ENCODE measurements around the gene GALNT16. TPM values are rescaled to one million over a fixed set of nuclear protein-coding genes. Genes with fewer than 3 reads are reported as not detected.
"Not testable (repeated sequence)": the region's sequence is repeated elsewhere in the genome, so short reads cannot be mapped to it uniquely, and the experiment has no call there.

The GALNT16 gene
- total RNA-seq, 1 donor from 2014 or later = 1.1 TPM

DNA sequence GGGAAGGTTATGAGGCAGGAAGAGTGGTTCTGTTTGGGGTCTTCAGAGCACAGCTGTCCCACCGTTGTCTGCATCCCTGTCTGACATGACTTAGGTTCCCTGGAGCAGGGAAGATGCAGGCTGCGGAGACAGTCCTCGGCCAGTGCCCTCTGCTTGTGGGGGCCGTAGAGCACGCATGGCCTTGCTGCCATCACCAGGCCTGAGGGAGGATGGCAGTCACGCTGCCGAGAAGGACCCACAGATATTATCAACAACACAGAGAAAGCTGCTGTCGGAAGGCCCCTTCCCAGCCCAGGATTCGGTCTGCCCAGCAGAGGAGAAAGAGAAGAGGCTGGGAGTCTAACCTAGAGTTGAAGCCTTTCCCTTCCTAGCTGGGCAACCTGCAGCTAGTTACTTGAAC is 103.1 kb downstream of the GALNT16 start:
- no peak for DNase-seq (ENCODE audit: low read depth)

DNA sequence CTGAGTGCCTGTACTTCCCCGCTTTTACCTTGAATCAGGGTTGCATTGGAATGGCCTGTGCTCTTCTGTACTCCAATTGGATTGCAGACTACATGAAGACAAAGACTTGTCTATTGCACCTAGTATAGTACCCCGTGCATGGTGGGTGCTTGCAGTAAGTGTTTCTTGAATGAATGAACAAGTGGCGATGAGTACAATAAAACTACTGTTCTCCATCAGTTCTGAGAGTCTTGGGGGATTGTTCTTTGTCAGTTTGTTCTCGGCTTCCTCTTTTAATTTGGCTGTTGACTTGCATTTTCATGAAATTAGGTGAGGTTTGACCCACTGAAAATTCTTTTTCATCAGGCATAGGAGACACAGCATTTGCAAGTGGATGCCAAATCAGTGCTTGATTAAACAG is 104.0 kb downstream of the GALNT16 start:
- no peak for DNase-seq (ENCODE audit: low read depth)

- no peak for DNase-seq (ENCODE audit: low read depth)
Measured at GRCh38 chr14:69364378-69364777, 104.4 kb downstream of the GALNT16 start.

DNA sequence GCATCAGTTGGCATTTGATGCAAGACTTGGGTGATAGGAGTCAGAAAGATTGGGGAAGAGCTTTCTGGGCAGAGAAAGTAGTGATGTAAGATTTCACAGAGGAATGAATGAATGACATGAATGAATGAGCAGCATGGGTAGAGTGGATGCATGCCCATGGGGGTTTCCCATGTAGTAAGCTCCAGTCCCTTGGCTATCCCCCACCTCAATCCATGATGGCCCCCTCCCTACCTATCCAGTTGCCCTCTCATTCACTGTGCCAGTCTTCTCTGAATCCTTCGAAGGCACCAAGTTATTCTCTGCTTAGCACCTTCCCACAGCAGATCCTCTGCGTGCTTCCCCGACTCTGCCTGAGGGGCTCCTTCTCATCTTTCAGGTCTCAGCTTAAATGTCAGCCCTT is 106.1 kb downstream of the GALNT16 start:
- DNase-seq (ENCODE audit: low read depth) = no peak

- no peak for DNase-seq (ENCODE audit: low read depth)
Measured at GRCh38 chr14:69366761-69367160, 106.8 kb downstream of the GALNT16 start.

DNA sequence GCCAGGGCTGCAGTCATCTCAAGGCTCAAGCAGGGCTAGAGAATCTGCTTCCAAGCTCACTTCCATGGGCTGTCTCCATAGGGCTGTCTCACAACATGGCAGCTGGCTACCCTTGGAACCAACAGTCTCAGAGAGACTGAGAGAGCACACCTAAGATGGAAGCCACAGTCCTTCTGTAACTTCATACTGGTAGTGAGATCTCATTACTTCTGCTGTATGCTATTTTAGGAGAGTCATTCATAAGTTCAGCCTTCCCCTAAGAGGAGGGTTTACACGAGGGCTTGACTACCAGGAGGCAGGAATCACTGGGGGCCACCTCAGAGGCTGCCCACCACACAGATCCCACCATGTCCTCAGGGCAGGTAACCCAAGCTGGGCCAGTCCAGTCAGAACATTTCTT is 108.4 kb downstream of the GALNT16 start:
- no peak for DNase-seq (ENCODE audit: low read depth)

DNA sequence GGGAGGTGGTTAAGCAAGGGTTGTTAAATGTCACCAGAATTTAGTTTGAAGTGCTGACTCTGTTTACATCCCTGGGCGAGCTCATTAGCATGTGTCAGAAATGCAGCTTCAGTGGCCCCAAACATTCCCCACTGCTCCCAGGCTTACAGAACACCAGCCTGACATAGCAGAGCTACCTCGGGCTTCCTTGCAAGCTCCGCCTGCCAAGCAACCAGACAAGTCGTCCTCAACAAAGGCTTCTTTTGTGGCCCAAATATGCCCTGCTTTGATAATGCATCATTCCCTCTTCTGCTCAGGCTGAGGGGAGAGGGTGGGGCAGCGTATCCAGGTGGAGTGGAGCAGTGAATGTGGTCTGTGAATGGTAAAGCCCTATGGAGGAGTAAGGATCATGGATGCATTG is 110.1 kb downstream of the GALNT16 start:
- no peak for DNase-seq (ENCODE audit: low read depth)

- DNase-seq (ENCODE audit: low read depth) = no peak
Measured at GRCh38 chr14:69372146-69372545, 112.2 kb downstream of the GALNT16 start.

GRCh38 chr14:69373104-69373503 is 113.1 kb downstream of the GALNT16 start:
- no peak for DNase-seq (ENCODE audit: low read depth)

GRCh38 chr14:69374235-69374634 is 114.3 kb downstream of the GALNT16 start:
- no peak for DNase-seq (ENCODE audit: low read depth)

DNA sequence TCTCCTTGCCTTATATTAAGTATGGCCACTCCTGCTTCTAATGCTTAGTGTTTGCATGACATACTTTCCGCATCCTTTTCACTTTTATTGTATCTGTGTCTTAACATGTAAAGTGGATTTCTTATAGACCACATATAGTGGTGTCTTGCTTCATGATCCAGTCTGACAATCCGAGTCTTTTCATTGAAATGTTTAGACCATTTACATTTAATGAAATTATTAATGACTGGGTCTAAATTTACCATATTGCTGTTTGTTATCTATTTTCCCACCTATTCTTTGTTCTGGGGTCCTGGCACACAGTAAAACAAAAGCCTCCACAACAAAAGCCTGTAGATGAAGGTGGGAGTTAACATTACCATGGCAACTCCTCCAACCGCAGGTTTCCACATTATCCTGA is 115.2 kb downstream of the GALNT16 start:
- no peak for DNase-seq (ENCODE audit: low read depth)

DNA sequence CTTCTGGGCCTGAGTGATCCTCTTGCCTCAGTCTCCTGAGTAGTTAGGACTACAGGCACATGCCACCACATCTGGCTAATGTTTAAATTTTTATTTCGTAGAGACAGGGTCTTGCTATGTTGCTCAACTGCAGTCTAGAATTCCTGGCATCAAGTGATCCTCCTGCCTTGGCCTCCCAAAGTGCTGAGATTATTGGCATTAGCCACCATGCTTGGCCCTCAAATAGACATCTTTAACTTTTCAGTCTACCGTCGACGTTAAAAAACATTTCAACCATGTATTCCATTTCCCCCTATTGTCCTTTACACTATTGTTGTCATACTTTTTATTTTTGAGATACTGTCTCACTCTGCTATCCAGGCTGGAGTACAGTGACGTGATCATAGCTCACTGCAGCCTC is 115.8 kb downstream of the GALNT16 start:
- DNase-seq (ENCODE audit: low read depth) = no peak

DNA sequence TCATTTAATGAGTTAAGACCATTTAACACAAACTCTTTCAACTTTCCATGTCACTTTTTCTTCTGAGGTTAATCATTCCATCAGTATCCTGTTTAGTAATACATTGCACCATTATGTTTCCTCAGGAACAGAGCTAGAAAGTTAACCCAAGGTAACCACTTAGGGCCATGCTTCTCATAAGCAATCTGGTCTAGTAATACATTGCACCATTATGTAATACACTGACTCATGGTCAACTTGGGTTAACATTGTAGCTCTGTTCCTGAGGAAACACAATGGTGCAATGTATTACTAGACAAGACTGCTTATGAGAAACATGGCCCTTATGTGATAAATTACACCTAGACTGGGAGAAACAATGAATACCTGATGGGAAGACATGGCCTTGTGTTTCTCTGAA is 116.5 kb downstream of the GALNT16 start:
- peak; percentile 100 for DNase-seq (ENCODE audit: low read depth)

- no peak for DNase-seq (ENCODE audit: low read depth)
Measured at GRCh38 chr14:69378274-69378673, 118.3 kb downstream of the GALNT16 start.

- peak; percentile 62 for DNase-seq (ENCODE audit: low read depth)
Measured at GRCh38 chr14:69387311-69387710, 127.4 kb downstream of the GALNT16 start.

GRCh38 chr14:69391400-69391799 is 131.4 kb downstream of the GALNT16 start:
- not testable (repeated sequence) for DNase-seq (ENCODE audit: low read depth)

- DNase-seq (ENCODE audit: low read depth) = no peak
Measured at GRCh38 chr14:69392481-69392880, 132.5 kb downstream of the GALNT16 start.

DNA sequence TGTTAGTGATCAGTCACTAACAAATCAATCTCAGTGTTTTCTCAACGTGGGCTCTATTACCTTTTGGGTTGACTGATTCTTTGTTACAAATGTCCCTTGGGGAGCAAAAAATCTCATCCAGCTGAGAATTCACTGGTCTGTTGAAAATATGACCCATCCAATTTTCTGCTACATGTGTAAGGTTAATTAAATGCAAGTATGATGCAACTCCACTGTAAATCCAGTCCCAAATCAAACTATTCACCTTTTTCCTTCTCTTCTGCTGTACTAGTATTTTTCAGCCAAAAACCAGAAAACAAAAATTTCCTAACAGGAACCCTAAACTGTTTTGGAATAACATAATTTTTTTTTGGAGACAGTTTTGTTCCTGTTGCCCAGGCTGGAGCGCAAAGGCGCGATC is 136.0 kb downstream of the GALNT16 start:
- no peak for DNase-seq (ENCODE audit: low read depth)

GRCh38 chr14:69398053-69398817 is 138.3 kb downstream of the GALNT16 start, which contains the start of the genes ERH and SLC39A9:
TSS of gene ERH (minus strand) at chr14:69398299. CDS start at chr14:69398233, 66 bp downstream.
TSS of gene SLC39A9 (plus strand) at chr14:69398692. CDS start at chr14:69399370, 678 bp downstream.
- DNase-seq (ENCODE audit: low read depth) = peak; percentile 95

GRCh38 chr14:69398818-69399210 is 138.9 kb downstream of the GALNT16 start:
- DNase-seq (ENCODE audit: low read depth) = no peak

DNA sequence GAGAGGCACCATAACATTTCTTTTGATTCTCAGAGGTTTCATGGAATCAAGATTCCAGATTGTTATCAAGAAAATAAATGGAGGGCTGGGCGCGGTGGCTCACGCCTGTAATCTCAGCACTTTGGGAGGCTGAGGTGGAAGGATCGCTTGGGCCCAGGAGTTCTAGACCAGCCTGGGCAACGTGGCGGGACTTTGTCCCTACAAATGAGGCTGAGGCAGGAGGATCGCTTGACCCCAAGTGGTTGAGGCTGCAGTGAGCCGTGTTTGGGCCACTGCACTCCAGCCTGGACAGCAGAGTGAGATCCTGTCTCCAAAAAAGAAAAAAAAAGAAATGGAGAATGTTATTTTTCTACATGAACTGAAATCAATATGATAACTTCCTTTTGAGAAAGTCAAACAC is 139.8 kb downstream of the GALNT16 start:
- no peak for DNase-seq (ENCODE audit: low read depth)

DNA sequence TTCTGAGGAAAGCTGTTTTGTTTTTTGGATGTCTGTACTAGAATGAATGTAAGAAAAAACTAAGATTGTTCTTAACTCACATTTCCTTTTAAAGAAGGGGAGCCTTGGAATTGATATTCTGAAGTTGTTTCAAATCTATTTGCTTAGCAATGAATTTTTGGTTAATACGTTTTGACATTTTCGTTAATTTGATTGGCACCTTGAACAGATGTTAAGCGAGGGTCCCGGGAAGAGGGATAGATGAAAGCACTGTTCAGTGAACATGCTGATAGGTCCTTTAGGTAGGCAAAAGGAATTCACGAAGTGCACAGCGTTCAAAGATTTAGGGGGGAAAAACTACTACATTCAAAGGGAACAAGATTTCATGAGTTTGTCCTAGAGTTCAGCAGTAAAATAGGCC is 140.2 kb downstream of the GALNT16 start:
- no peak for DNase-seq (ENCODE audit: low read depth)

GRCh38 chr14:69401841-69402240 is 141.9 kb downstream of the GALNT16 start:
- no peak for DNase-seq (ENCODE audit: low read depth)

GRCh38 chr14:69404478-69404877 is 144.5 kb downstream of the GALNT16 start:
- DNase-seq (ENCODE audit: low read depth) = no peak
